ENCODE results near the gene RUSC2.
"Not testable (repeated sequence)": the region's sequence is repeated elsewhere in the genome, so short reads cannot be mapped to it uniquely, and the experiment has no call there.

RUSC2 gene

GRCh38 chr9:35489313-35490154 lies at the start of gene RUSC2:
RUSC2 (plus strand) TSS chr9:35490111; CDS start chr9:35546522, 56,411 bp downstream.
- no peak for DNase-seq (ENCODE audit: low read depth)

- no peak for DNase-seq (ENCODE audit: low read depth)
Measured at GRCh38 chr9:35446012-35446411, 43.9 kb upstream of the RUSC2 start.

GRCh38 chr9:35448496-35448895 lies 41.4 kb upstream of the RUSC2 start:
- no peak for DNase-seq (ENCODE audit: low read depth)

- no peak for DNase-seq (ENCODE audit: low read depth)
Measured at GRCh38 chr9:35452481-35452880, 37.4 kb upstream of the RUSC2 start.

- no peak for DNase-seq (ENCODE audit: low read depth)
Measured at GRCh38 chr9:35453786-35454185, 36.1 kb upstream of the RUSC2 start.

- no peak for DNase-seq (ENCODE audit: low read depth)
Measured at GRCh38 chr9:35464141-35465025, 25.5 kb upstream of the RUSC2 start.

- DNase-seq (ENCODE audit: low read depth), result no peak
Measured at GRCh38 chr9:35470340-35470739, 19.6 kb upstream of the RUSC2 start.

- DNase-seq (ENCODE audit: low read depth), result no peak
Measured at GRCh38 chr9:35470894-35471293, 19.0 kb upstream of the RUSC2 start.

GRCh38 chr9:35476596-35476995 lies 13.3 kb upstream of the RUSC2 start:
- DNase-seq (ENCODE audit: low read depth), result no peak

GRCh38 chr9:35477211-35477855 lies 12.6 kb upstream of the RUSC2 start:
- DNase-seq (ENCODE audit: low read depth), result not testable (repeated sequence)

- no peak for DNase-seq (ENCODE audit: low read depth)
Measured at GRCh38 chr9:35478871-35479270, 11.0 kb upstream of the RUSC2 start.

- DNase-seq (ENCODE audit: low read depth), result no peak
Measured at GRCh38 chr9:35481347-35481975, 8.4 kb upstream of the RUSC2 start.

GRCh38 chr9:35482071-35482470 lies 7.8 kb upstream of the RUSC2 start:
- DNase-seq (ENCODE audit: low read depth), result no peak

GRCh38 chr9:35484406-35484805 lies 5.5 kb upstream of the RUSC2 start:
- no peak for DNase-seq (ENCODE audit: low read depth)

GRCh38 chr9:35487081-35487480 lies 2.8 kb upstream of the RUSC2 start:
- DNase-seq (ENCODE audit: low read depth), result no peak

- DNase-seq (ENCODE audit: low read depth), result no peak
Measured at GRCh38 chr9:35488021-35488420, 1.9 kb upstream of the RUSC2 start.

- DNase-seq (ENCODE audit: low read depth), result no peak
Measured at GRCh38 chr9:35488566-35489312, 1.2 kb upstream of the RUSC2 start.

- no peak for DNase-seq (ENCODE audit: low read depth)
Measured at GRCh38 chr9:35490155-35490909, 421 bp downstream of the RUSC2 start.

- DNase-seq (ENCODE audit: low read depth), result no peak
Measured at GRCh38 chr9:35490910-35491465, 1.1 kb downstream of the RUSC2 start.

- DNase-seq (ENCODE audit: low read depth), result not testable (repeated sequence)
Measured at GRCh38 chr9:35493119-35493518, 3.2 kb downstream of the RUSC2 start.
